Osteoblast (primary cell): ENCODE data around the gene MEI4. TPM values are rescaled to one million over a fixed set of nuclear protein-coding genes. Genes with fewer than 3 reads are reported as not detected.

ENCODE experiments used
- DNase-seq: peaks from one replicate; pipeline ENCODE4 v3.0.0; 2011; ENCODE audit warnings: low spot score, mixed read lengths; ENCODE audit not compliant: insufficient read length; ENCODE audit errors: missing footprints
- H2AFZ ChIP-seq: 2 replicates; pipeline ENCODE4 v1.6.0; 2011; ENCODE audit warnings: mild to moderate bottlenecking, low read length
- H3K27ac ChIP-seq: 2 replicates; pipeline ENCODE4 v1.5.1; 2011; ENCODE audit warnings: mild to moderate bottlenecking, low read depth, low read length, moderate library complexity
- H3K27me3 ChIP-seq: 2 replicates; pipeline ENCODE4 v1.6.0; 2012; ENCODE audit warnings: mild to moderate bottlenecking, control low read depth, inconsistent platforms, low read length, moderate library complexity; ENCODE audit not compliant: insufficient read depth
- H3K36me3 ChIP-seq: 2 replicates; pipeline ENCODE4 v1.5.1; 2011; ENCODE audit warnings: mild to moderate bottlenecking, low read length, control low read depth, moderate library complexity; ENCODE audit not compliant: insufficient read depth
- H3K4me1 ChIP-seq: 2 replicates; pipeline ENCODE4 v1.5.1; 2011; ENCODE audit warnings: mild to moderate bottlenecking, low read length, control low read depth, moderate library complexity; ENCODE audit not compliant: insufficient read depth
- H3K4me2 ChIP-seq: 2 replicates; pipeline ENCODE4 v1.6.0; 2011; ENCODE audit warnings: mild to moderate bottlenecking, low read length; ENCODE audit not compliant: insufficient read depth
- H3K4me3 ChIP-seq: fragments of 200-600 bp; sonication (generic); 3 replicates; pipeline ENCODE4 v1.5.1; 2012; ENCODE audit warnings: mild to moderate bottlenecking, low read length, inconsistent platforms; ENCODE audit not compliant: insufficient read depth
- H3K79me2 ChIP-seq: 2 replicates; pipeline ENCODE4 v1.6.0; 2012; ENCODE audit warnings: mild to moderate bottlenecking, low read length, control low read depth, inconsistent platforms; ENCODE audit not compliant: insufficient read depth
- H3K9me3 ChIP-seq: 2 replicates; pipeline ENCODE4 v1.5.1; 2011; ENCODE audit warnings: low read depth, low read length, control low read depth
- H4K20me1 ChIP-seq: 2 replicates; pipeline ENCODE4 v1.6.0; 2012; ENCODE audit warnings: mild to moderate bottlenecking, low read length, control low read depth; ENCODE audit not compliant: insufficient read depth
- total RNA-seq: library from RNA; depleted of rRNA; stranded (reverse); fragments of >200 nt; gene quantifications from 2 replicates; pipeline ENCODE4 v1.2.3, GENCODE V29; 2012
- TF ChIP-seq, protein P1 (sequence below): IDR thresholded peaks from 2 replicates; pipeline ENCODE4 v1.5.1; 2011; ENCODE audit warnings: mild to moderate bottlenecking, low read depth, low read length, moderate library complexity; ENCODE audit errors: extremely low read depth

The MEI4 gene
- total RNA-seq, 1 donor = not detected

DNA sequence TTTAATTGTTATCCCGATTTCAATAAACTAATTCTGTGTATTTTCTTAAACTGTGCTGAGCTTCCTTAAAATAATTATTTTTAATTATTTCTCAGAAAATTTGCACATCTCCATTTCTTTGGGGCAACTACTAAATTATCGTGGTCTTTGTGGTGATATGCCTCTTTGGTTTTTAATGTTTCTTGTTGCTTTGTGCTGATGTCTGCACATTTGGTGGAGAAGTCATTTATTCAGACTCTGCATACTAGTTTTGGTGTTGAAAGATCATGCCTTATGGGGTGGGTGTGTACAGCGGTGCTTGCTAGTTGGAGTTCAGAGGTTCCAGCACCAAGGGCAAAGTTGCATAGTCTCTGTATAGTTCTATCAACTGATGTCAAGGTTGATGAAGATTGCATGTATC is 253.2 kb downstream of the MEI4 start:
- no peaks in the 10 kb centered on the region for H3K27me3 ChIP-seq
- DNase-seq = no peak
- H3K27ac ChIP-seq = no peak overlapping the region
- no peaks in the 10 kb centered on the region for H4K20me1 ChIP-seq
- no peak overlapping the region for H3K4me3 ChIP-seq
- TF ChIP-seq, protein P1, sequence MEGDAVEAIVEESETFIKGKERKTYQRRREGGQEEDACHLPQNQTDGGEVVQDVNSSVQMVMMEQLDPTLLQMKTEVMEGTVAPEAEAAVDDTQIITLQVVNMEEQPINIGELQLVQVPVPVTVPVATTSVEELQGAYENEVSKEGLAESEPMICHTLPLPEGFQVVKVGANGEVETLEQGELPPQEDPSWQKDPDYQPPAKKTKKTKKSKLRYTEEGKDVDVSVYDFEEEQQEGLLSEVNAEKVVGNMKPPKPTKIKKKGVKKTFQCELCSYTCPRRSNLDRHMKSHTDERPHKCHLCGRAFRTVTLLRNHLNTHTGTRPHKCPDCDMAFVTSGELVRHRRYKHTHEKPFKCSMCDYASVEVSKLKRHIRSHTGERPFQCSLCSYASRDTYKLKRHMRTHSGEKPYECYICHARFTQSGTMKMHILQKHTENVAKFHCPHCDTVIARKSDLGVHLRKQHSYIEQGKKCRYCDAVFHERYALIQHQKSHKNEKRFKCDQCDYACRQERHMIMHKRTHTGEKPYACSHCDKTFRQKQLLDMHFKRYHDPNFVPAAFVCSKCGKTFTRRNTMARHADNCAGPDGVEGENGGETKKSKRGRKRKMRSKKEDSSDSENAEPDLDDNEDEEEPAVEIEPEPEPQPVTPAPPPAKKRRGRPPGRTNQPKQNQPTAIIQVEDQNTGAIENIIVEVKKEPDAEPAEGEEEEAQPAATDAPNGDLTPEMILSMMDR = no peak
- H3K36me3 ChIP-seq = no peaks in the 10 kb centered on the region
- no peaks in the 10 kb centered on the region for H3K9me3 ChIP-seq
- no peaks in the 10 kb centered on the region for H3K79me2 ChIP-seq
- H3K4me2 ChIP-seq = no peak overlapping the region
- no peaks in the 10 kb centered on the region for H3K4me1 ChIP-seq
- H2AFZ ChIP-seq = no peak overlapping the region

GRCh38 chr6:77910826-77911225 is 258.0 kb downstream of the MEI4 start:
- DNase-seq = no peak
- no peak overlapping the region for H3K4me3 ChIP-seq
- H3K27me3 ChIP-seq = no peaks in the 10 kb centered on the region
- no peak overlapping the region for H3K4me2 ChIP-seq
- H4K20me1 ChIP-seq = no peaks in the 10 kb centered on the region
- H3K4me1 ChIP-seq = no peaks in the 10 kb centered on the region
- TF ChIP-seq, protein P1 = no peak
- H2AFZ ChIP-seq = no peak overlapping the region
- no peaks in the 10 kb centered on the region for H3K79me2 ChIP-seq
- no peaks in the 10 kb centered on the region for H3K9me3 ChIP-seq
- no peaks in the 10 kb centered on the region for H3K36me3 ChIP-seq
- no peak overlapping the region for H3K27ac ChIP-seq

DNA sequence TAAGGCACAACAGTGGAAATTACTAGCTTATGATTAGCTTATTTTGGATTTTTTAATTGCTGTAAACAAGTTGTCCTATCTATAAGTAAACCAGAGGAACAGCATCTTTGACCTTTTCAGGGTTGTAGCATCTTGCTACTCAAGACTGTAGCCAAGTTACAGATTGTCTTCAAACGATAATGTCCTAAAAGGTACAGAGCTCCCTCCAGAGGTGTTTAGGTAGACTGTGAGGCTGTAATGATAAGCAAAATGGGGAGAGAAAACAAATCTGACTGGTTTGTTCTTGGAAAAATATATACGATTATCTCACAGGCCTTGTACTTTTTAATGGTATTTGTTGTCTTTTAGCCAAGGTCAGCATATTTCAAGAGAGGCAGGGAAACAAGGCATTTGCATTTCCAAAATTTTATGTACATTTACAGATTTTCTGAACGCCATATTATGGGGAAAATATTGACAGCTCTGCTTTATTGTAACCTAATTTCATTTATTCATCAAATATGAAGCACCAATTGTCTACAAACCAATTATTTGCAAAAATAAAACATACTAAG is 273.4 kb downstream of the MEI4 start:
- Histone ChIP-seq H3K27ac (no peak overlapping the region), H3K4me1 (no peaks in the 10 kb centered on the region), H3K27me3 (no peaks in the 10 kb centered on the region), H3K4me3 (no peak overlapping the region), H3K79me2 (no peaks in the 10 kb centered on the region), H4K20me1 (no peaks in the 10 kb centered on the region), H3K4me2 (no peak overlapping the region), H2AFZ (no peak overlapping the region), H3K9me3 (no peaks in the 10 kb centered on the region), H3K36me3 (no peaks in the 10 kb centered on the region)
- TF ChIP-seq, protein P1 = no peak
- no peak for DNase-seq

- Histone ChIP-seq H3K9me3 (no peaks in the 10 kb centered on the region), H2AFZ (no peak overlapping the region), H3K27ac (no peak overlapping the region), H3K4me3 (no peak overlapping the region), H3K4me1 (no peaks in the 10 kb centered on the region), H3K4me2 (no peak overlapping the region), H4K20me1 (no peaks in the 10 kb centered on the region), H3K27me3 (no peaks in the 10 kb centered on the region), H3K36me3 (no peaks in the 10 kb centered on the region), H3K79me2 (no peaks in the 10 kb centered on the region)
- DNase-seq = no peak
- TF ChIP-seq, protein P1 = no peak
These were observed 277.5 kb downstream of the MEI4 start for GRCh38 chr6:77930382-77930781.
